Measurements from ENCODE around the gene ECHDC1.

Gene ECHDC1

DNA sequence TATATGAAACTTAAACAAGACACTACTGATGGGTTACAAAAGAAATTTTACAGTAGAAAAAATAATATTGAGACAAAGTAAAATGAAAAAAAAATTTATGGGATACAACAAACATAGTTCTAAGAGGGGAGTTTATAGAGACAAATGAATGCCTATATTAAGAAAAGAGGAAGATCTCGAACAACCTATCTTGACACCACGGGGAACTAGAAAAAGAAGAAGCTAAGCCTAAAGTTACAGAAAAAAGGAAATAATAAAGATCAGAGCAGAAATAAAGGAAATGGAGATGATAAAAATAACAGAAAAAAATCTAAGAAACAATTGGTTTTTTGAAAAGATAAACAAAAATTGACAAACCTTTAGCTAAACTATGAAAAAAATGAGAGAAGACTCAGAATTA lies 9.1 kb upstream of the ECHDC1 start:
- TF ChIP-seq, protein P1, sequence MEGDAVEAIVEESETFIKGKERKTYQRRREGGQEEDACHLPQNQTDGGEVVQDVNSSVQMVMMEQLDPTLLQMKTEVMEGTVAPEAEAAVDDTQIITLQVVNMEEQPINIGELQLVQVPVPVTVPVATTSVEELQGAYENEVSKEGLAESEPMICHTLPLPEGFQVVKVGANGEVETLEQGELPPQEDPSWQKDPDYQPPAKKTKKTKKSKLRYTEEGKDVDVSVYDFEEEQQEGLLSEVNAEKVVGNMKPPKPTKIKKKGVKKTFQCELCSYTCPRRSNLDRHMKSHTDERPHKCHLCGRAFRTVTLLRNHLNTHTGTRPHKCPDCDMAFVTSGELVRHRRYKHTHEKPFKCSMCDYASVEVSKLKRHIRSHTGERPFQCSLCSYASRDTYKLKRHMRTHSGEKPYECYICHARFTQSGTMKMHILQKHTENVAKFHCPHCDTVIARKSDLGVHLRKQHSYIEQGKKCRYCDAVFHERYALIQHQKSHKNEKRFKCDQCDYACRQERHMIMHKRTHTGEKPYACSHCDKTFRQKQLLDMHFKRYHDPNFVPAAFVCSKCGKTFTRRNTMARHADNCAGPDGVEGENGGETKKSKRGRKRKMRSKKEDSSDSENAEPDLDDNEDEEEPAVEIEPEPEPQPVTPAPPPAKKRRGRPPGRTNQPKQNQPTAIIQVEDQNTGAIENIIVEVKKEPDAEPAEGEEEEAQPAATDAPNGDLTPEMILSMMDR (IDR thresholded peaks at IDR 0.05; ENCODE audit: insufficient read depth, low read depth, low read length, missing control alignments): no peak
- H3K4me3 ChIP-seq (ENCODE audit: low read depth, low read length): no peak overlapping the region
- no peak for DNase-seq (ENCODE audit: low read depth)

DNA sequence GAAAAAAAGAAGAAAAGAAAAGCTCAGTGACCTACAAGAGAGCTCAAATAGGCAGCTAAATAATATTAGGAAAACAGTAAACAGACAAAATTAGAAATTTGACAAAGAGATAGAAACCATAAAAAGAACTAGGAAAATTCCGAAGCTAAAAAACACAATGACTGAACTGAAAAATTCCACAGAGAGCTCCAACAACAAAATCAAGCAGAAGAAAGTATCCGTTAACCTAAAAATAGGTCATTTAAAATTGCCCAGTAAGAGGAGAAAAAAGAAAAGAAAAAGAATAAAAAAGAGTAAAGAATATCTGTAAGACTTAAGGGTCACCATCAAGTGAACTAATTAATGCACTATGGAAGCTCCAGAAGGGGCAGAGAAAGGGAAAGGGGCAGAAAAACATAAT lies 6.6 kb upstream of the ECHDC1 start:
- DNase-seq (ENCODE audit: low read depth): no peak
- TF ChIP-seq, protein P1 (IDR thresholded peaks at IDR 0.05; ENCODE audit: insufficient read depth, low read depth, low read length, missing control alignments): no peak
- no peak overlapping the region for H3K4me3 ChIP-seq (ENCODE audit: low read depth, low read length)

- TF ChIP-seq, protein P1 (IDR thresholded peaks at IDR 0.05; ENCODE audit: insufficient read depth, low read depth, low read length, missing control alignments): no peak
These were observed 4.7 kb upstream of the ECHDC1 start for GRCh38 chr6:127348028-127348661.

DNA sequence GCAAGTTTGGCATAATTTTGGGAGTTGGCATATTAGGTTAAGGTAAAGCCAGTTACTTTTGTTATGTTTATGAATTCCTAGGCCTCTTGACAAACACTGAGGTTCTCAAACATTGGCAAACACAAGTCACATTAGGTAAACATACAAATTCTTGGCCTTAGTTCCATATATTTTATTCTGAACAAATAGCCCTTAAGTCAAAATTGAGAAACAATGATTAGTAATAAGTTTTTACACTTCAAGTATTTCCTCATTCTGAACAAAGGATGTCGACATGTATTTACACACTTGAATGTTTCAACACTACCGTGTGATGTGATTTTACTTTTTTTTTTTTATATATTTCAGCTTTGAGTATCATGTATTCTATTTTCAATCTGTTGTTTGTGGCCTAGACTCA lies 3.8 kb upstream of the ECHDC1 start:
- TF ChIP-seq, protein P1 (IDR thresholded peaks at IDR 0.05; ENCODE audit: insufficient read depth, low read depth, low read length, missing control alignments): no peak
- no peak overlapping the region for H3K4me3 ChIP-seq (ENCODE audit: low read depth, low read length)
- no peak for DNase-seq (ENCODE audit: low read depth)

More at GRCh38 chr6:127348028-127348661, 4.7 kb upstream of the ECHDC1 start:
- H3K4me3 ChIP-seq (ENCODE audit: low read depth, low read length): no peak overlapping the region
- DNase-seq (ENCODE audit: low read depth): no peak

DNA sequence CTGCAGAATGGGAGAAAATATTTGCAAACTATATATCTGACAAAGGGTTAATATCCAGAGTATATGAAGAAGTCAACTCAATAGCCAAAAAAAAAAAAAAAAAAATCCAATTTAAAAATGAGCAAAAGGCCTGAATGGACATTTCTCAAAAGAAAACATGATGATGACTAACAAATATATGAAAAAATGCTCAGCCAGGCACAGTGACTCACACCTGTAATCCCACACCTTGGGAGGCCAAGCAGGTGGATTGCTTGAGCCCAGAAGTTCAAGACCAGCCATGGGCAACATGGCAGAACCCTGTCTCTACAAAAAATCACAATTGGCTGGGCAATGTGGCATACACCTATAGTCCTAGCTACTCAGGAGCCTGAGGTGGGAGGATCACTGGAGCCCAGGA lies 2.1 kb upstream of the ECHDC1 start:
- TF ChIP-seq, protein P1 (IDR thresholded peaks at IDR 0.05; ENCODE audit: insufficient read depth, low read depth, low read length, missing control alignments): no peak
- no peak for DNase-seq (ENCODE audit: low read depth)
- no peak overlapping the region for H3K4me3 ChIP-seq (ENCODE audit: low read depth, low read length)

DNA sequence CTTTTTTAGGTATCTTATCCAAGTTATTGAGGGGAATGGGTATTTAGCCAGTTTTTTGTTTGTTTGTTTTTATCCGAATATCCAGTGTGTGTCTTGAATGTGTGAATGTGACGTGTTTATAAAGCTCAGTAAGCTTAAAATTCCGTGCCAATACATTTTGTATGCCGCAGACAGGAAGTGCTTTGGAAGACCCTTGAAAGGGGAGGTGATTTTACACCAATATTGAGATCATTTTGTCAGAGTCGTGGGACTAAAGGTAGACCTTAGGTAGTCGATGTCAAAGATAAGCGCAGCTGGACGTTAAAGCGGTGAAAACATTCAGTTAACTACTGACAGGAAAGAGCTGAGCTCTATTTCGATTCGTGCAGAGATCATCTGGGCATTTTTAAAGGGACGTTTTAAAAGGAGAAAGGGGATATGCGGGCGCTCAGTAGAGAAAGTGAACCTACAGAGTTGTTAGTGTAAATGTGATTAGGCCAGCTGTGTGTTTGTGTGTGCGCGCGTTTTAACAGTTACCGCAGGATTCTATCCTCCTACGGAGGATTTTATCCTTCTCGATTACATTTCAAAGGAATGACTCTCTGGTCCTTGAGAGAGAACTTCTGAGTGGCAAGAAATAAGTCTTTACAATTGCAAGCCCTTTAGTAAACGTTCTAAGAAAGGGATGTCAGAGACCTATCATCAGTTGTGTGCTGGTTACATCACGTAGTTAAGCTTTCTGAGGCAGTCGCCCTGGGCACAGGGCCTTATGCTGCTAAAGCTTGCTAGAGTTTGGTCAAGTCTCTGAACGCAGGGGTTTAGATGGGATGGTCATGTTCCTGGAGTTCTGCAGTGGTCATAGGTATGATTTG lies 625 bp upstream of the ECHDC1 start:
- peak; percentile 33 for DNase-seq (ENCODE audit: low read depth)
- peak overlapping the region; percentile 83 for H3K4me3 ChIP-seq (ENCODE audit: low read depth, low read length)
- TF ChIP-seq, protein P1 (IDR thresholded peaks at IDR 0.05; ENCODE audit: insufficient read depth, low read depth, low read length, missing control alignments): no peak
